NOMO-1 (cell line): ENCODE measurements around the gene RIT2.

ENCODE experiments used
- DNase-seq, 2 experiments: peaks; one replicate each; lab custom pipeline; 2025; ENCODE audit not compliant: unreplicated experiment in 2 of 2; lab: John Stamatoyannopoulos, UW

RIT2 gene

GRCh38 chr18:42937436-42937835 lies 178.0 kb downstream of the RIT2 start:
- DNase-seq: no peak

- DNase-seq: no peak
Measured at GRCh38 chr18:42936289-42936688, 179.2 kb downstream of the RIT2 start.

GRCh38 chr18:42931491-42931890 lies 184.0 kb downstream of the RIT2 start:
- no peak for DNase-seq

GRCh38 chr18:42929857-42930256 lies 185.6 kb downstream of the RIT2 start:
- no peak for DNase-seq

GRCh38 chr18:42929181-42929580 lies 186.3 kb downstream of the RIT2 start:
- no peak for DNase-seq

- no peak for DNase-seq
Measured at GRCh38 chr18:42925036-42925435, 190.4 kb downstream of the RIT2 start.

GRCh38 chr18:42922363-42922762 lies 193.1 kb downstream of the RIT2 start:
- DNase-seq: no peak

GRCh38 chr18:42921226-42921737 lies 194.2 kb downstream of the RIT2 start:
- no peak for DNase-seq

- no peak for DNase-seq
Measured at GRCh38 chr18:42920621-42921020, 194.9 kb downstream of the RIT2 start.

GRCh38 chr18:42915299-42915698 lies 200.2 kb downstream of the RIT2 start:
- no peak for DNase-seq

- DNase-seq: no peak
Measured at GRCh38 chr18:42914476-42914875, 201.0 kb downstream of the RIT2 start.

GRCh38 chr18:42909095-42909494 lies 206.4 kb downstream of the RIT2 start:
- DNase-seq: no peak

GRCh38 chr18:42906761-42907160 lies 208.7 kb downstream of the RIT2 start:
- DNase-seq: no peak

- DNase-seq: no peak
Measured at GRCh38 chr18:42901161-42901560, 214.3 kb downstream of the RIT2 start.

- no peak for DNase-seq
Measured at GRCh38 chr18:42893977-42894376, 221.5 kb downstream of the RIT2 start.

- DNase-seq: no peak
Measured at GRCh38 chr18:42892181-42892580, 223.3 kb downstream of the RIT2 start.

- DNase-seq: no peak
Measured at GRCh38 chr18:42891705-42892104, 223.8 kb downstream of the RIT2 start.

GRCh38 chr18:42883169-42883568 lies 232.3 kb downstream of the RIT2 start:
- DNase-seq: no peak

GRCh38 chr18:42882122-42882521 lies 233.4 kb downstream of the RIT2 start:
- no peak for DNase-seq

GRCh38 chr18:42872838-42873237 lies 242.6 kb downstream of the RIT2 start:
- no peak for DNase-seq

GRCh38 chr18:42864876-42865275 lies 250.6 kb downstream of the RIT2 start:
- no peak for DNase-seq

GRCh38 chr18:42861271-42861670 lies 254.2 kb downstream of the RIT2 start:
- no peak for DNase-seq

- DNase-seq: no peak
Measured at GRCh38 chr18:42860548-42860947, 254.9 kb downstream of the RIT2 start.
